Adipocyte (in vitro differentiated cells): Measurements from ENCODE around the gene GPA33.

Source experiments
- DNase-seq: peaks from one replicate; pipeline ENCODE4 v3.0.0-alpha.2; 2015; ENCODE audit warnings: low read depth
- H3K27me3 ChIP-seq: replicated peaks from 2 replicates; pipeline ENCODE4 v1.7.0; 2013; ENCODE audit warnings: mild to moderate bottlenecking, low read length, moderate library complexity; ENCODE audit not compliant: control insufficient read depth, insufficient read depth
- H3K36me3 ChIP-seq: 2 replicates; pipeline ENCODE4 v1.7.0; 2013; ENCODE audit warnings: low read length, mild to moderate bottlenecking, moderate library complexity; ENCODE audit not compliant: control insufficient read depth, insufficient read depth, severe bottlenecking
- H3K4me1 ChIP-seq: 2 replicates; pipeline ENCODE4 v1.7.0; 2013; ENCODE audit warnings: mild to moderate bottlenecking, low read length, moderate library complexity; ENCODE audit not compliant: control insufficient read depth, insufficient read depth
- H3K4me3 ChIP-seq: 2 replicates; pipeline ENCODE4 v1.7.0; 2013; ENCODE audit warnings: mild to moderate bottlenecking, low read length, moderate library complexity
- H3K9ac ChIP-seq: 2 replicates; pipeline ENCODE4 v1.7.0; 2013; ENCODE audit warnings: mild to moderate bottlenecking, low read length, moderate library complexity
- H3K9me3 ChIP-seq: 2 replicates; pipeline ENCODE4 v1.7.0; 2013; ENCODE audit warnings: mild to moderate bottlenecking, low read length, moderate library complexity; ENCODE audit not compliant: control insufficient read depth

Gene GPA33

DNA sequence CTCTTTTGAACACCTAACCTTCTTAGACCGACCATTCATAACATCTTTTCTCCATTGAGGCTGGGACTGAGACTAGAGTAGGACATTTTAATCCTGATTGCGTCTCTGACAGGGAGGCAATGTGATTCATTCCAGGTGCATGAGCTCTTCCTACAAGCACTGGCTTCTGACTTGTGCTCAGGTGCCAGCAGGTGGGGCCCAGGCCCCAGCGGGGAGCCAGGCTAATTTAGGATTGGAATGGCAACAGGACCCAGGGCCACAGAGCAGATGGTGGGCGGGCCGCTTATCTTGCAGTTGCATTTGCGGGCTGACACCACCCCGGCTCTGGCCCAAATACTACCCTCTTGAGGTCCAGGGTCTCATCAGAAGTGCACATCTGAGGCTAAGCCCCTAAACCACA lies 4.1 kb downstream of the GPA33 start:
- Histone ChIP-seq H3K9ac (no peak overlapping the region), H3K36me3 (no peaks in the 10 kb centered on the region), H3K4me3 (no peak overlapping the region), H3K9me3 (no peaks in the 10 kb centered on the region), H3K27me3 (peaks cover 55% of the 10 kb centered on the region), H3K4me1 (no peaks in the 10 kb centered on the region)
- DNase-seq, result no peak

DNA sequence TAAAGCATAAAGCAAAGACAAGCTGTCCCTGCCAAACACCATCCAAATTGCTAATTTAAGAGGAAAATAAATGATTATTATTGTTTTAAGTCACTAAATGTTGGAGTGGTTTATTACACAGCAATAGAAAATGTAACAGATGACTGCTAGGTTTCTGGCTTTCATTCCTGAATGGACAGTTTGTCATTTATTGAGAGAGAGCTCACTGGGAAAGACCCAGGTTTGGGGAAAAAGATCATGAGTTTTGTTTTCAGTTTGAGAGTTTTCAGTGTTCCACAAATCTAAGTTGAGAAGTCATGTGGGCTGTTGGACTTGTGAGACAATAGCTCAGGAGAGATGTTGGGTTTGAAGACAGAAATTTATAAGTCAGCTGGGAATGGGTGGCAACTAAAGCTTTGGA lies 5.4 kb downstream of the GPA33 start:
- no peak for DNase-seq
- Histone ChIP-seq H3K4me1 (no peaks in the 10 kb centered on the region), H3K4me3 (no peak overlapping the region), H3K27me3 (peaks cover 55% of the 10 kb centered on the region), H3K9me3 (no peaks in the 10 kb centered on the region), H3K9ac (no peak overlapping the region), H3K36me3 (no peaks in the 10 kb centered on the region)

DNA sequence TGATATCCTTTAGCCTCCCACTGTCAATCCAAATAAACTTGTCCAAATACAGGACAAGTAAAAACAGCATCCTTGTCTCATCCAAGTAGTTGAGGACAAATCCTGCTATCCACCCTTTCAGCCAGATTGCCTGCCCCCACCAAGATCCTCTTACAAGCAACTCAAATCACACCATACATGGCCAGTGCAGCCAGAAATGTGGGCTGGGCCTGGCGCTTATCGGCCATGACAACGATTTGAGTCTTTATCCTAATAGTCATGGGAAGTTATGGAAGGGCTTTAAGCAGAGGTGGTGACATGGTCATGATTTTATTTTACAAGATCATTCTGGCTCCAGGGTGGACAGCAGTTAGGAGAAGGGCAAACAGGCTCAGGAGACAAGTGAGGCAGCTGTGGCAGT lies 6.3 kb downstream of the GPA33 start:
- peaks cover 58% of the 10 kb centered on the region for H3K27me3 ChIP-seq
- H3K9ac ChIP-seq, result no peak overlapping the region
- no peaks in the 10 kb centered on the region for H3K36me3 ChIP-seq
- H3K4me3 ChIP-seq, result no peak overlapping the region
- DNase-seq, result no peak
- no peaks in the 10 kb centered on the region for H3K4me1 ChIP-seq
- H3K9me3 ChIP-seq, result no peaks in the 10 kb centered on the region

DNA sequence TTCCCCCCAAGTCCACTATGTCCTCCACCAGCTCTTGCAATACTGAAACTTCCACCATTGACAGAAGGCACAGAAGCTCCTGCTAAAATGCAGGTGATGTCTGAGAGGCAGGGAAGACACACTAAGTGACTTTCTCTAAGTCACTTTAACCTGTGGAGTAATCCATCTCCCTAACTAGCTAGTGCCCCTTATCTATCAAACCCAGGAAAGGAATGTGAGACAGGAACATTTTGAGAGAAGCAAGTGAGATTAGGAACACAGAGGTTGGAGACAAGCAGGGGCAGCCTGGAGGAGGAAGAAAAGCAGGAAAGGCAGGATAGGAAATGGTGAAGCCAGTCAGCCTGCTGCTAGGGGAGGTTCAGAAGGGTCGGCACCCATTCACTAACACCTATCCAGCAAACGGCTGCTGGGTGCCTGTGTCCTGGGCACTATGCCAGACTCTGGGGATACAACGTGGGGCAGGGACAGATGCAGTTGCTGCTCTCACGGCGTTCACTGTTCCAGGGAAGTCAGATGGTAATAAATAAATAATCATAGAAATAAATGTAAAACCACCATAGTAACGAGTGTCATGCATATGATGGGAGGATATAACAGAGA lies 7.0 kb downstream of the GPA33 start:
- peaks cover 51% of the 10 kb centered on the region for H3K27me3 ChIP-seq
- no peaks in the 10 kb centered on the region for H3K9me3 ChIP-seq
- H3K4me1 ChIP-seq, result no peaks in the 10 kb centered on the region
- no peaks in the 10 kb centered on the region for H3K36me3 ChIP-seq
- no peak for DNase-seq
- H3K9ac ChIP-seq, result no peak overlapping the region
- no peak overlapping the region for H3K4me3 ChIP-seq

DNA sequence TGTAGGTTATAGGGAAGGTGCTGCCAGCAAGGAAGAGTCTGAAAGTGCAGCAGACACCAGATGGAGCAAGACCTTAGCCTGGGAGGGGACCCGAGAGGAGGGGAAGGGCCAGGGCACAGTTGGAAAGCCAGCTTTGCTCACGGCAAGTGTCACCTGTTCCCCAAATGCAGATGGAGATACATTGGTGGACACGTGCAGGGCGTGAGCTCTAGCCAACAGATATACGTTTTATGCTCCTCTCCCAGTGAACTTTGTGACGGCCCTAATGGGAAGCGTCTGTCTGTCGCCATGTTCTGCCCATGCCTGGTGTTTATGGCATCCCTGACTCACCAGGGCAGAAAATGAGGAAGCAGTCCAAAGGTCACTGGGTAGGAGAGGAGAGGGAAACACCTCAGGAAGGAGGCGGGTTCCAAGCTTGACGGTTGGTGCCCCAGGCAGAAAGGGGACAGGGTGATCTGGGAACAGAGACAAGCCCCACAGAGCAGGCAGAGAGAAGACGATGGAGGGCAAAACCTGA lies 7.6 kb downstream of the GPA33 start:
- no peak overlapping the region for H3K4me3 ChIP-seq

DNA sequence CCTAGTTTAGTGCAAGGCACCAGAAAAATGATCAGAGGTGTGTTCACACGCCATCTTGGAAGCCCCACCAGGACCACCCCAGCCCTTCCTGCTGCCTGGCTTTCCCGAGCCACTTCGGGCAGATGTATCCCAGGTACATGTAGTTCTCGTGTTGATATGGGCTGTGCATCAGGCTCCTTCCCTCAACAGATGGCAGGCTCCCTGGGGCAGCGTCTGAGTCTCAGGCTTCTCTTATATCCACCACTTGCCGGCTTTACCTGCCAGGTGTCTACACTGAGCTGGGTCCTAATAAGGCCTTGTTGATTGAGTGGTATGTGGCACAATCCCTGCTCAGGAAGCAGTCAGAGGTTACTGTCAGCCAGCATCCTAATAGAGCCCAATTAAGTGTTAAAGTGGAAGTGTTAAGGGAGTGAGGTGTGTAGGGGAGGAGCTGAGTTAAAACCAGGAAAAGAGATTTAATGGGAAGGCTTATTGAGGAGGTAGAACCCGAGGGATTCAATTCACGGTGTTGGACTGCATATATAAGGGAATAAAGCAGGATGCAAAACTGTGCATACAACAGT lies 8.5 kb downstream of the GPA33 start:
- Histone ChIP-seq H3K4me1 (no peaks in the 10 kb centered on the region), H3K9ac (no peak overlapping the region), H3K36me3 (no peaks in the 10 kb centered on the region), H3K9me3 (no peaks in the 10 kb centered on the region), H3K27me3 (peaks cover 48% of the 10 kb centered on the region), H3K4me3 (no peak overlapping the region)
- no peak for DNase-seq

More for the DNA sequence above, 7.6 kb downstream of the GPA33 start:
- H3K9me3 ChIP-seq, result no peaks in the 10 kb centered on the region
- H3K4me1 ChIP-seq, result no peaks in the 10 kb centered on the region
- no peak overlapping the region for H3K9ac ChIP-seq
- DNase-seq, result no peak
- no peaks in the 10 kb centered on the region for H3K36me3 ChIP-seq
- peaks cover 51% of the 10 kb centered on the region for H3K27me3 ChIP-seq

DNA sequence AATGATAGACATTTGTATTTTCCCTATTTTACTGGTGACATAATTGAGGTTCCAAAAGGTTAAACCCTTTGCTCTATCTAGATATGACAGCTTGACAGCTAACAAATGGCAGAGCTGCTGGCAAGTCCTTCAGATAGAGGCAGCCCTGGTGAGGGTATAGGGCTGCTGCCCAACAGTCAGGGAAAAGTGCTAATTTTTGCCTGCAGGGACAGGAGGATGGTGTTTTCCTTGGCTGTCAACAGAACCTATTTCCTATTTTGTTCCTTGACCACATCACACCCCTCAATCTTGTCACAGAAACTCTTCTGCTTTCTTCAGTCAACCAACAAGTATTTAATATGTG lies 12.3 kb downstream of the GPA33 start:
- Histone ChIP-seq H3K9me3 (no peaks in the 10 kb centered on the region), H3K9ac (no peak overlapping the region), H3K27me3 (peaks cover 35% of the 10 kb centered on the region), H3K36me3 (no peaks in the 10 kb centered on the region), H3K4me1 (no peaks in the 10 kb centered on the region), H3K4me3 (no peak overlapping the region)
- DNase-seq, result no peak

DNA sequence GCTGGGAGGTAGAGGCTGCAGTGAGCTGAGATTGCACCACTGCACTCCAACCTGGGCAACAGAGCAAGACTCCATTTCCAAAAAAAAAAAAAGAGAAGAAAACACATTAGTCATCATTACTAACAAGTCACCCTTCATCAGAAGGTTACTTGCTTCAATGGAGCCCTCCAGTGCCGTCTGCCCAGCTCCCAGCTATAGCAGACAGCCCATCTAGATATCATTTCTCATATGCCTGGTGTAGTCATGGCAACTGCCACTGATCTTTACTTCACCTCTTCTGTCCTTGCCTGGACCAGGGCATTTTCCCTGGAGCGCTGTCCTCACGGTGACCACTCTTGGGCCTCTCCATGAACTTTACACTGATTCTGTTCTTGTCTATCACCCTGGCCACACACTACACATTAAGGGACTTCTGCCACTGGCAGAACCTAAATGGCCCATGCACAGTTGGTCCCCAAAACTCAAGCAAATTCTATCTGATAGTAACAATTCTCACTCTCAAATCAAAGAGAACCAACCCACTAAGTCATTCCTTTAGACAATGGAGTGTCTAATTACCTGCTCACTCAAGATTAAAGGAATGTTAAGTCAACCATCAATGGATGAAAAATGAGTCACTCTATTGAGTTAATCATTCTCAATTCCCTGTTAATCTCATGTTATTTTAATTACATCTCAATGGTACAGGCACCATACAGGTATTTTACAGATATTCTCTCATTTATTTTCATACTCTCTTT lies 12.9 kb downstream of the GPA33 start:
- Histone ChIP-seq H3K27me3 (peaks cover 30% of the 10 kb centered on the region), H3K4me3 (no peak overlapping the region), H3K36me3 (no peaks in the 10 kb centered on the region), H3K9ac (no peak overlapping the region), H3K9me3 (no peaks in the 10 kb centered on the region), H3K4me1 (no peaks in the 10 kb centered on the region)
- DNase-seq, result no peak

DNA sequence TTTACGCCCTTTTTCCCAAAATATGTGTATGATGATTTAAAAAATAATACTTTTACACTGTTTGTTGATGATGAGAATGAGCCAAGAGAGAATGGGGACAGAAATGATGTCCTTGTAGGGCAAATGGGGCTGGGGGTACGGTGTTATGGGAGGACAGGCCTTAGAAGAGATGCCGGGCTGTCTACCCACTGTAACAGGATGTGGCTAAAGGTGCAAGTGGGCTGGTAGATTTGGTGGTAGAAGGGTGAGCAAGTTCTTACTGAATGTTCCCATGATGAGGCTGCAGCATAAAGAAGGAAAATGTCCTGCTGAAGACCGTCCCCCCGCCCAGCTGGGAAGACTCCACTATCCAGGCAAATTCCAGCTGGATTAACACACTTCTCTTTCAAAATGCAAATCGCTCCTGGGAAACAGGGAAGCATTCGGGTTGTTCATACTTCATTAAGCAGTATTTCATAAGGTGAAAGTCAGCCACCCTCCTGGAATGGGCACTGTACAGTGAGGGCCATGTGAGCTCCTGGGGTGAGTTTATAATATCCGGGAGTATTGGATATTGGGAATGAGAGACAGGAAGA lies 14.0 kb downstream of the GPA33 start:
- Histone ChIP-seq H3K4me3 (no peak overlapping the region), H3K4me1 (no peaks in the 10 kb centered on the region), H3K9me3 (no peaks in the 10 kb centered on the region), H3K36me3 (no peaks in the 10 kb centered on the region), H3K9ac (no peak overlapping the region), H3K27me3 (peaks cover 23% of the 10 kb centered on the region)
- no peak for DNase-seq

DNA sequence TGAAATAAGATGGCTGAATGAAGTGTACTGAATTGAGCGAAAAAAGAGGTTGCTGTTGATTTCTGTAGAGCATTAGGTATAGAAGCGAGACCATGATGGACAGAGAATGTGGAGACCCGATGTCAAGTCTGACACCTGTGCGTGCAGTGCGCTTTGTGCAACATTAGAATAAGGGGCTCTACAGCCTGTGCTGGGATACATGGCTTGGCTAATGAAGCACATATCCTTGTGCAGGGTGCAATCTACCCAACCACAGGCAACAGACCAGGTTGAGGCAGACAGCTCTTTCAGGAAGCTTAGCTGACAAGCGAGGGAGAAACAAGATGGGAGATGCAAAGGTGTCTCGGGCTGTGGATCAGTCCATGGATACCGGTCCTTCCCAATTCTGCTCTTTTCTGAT lies 18.9 kb downstream of the GPA33 start:
- peaks cover 28% of the 10 kb centered on the region for H3K27me3 ChIP-seq
- no peak for DNase-seq
- H3K4me1 ChIP-seq, result no peaks in the 10 kb centered on the region
- no peaks in the 10 kb centered on the region for H3K36me3 ChIP-seq
- H3K9me3 ChIP-seq, result no peaks in the 10 kb centered on the region
- no peak overlapping the region for H3K4me3 ChIP-seq
- H3K9ac ChIP-seq, result no peak overlapping the region

DNA sequence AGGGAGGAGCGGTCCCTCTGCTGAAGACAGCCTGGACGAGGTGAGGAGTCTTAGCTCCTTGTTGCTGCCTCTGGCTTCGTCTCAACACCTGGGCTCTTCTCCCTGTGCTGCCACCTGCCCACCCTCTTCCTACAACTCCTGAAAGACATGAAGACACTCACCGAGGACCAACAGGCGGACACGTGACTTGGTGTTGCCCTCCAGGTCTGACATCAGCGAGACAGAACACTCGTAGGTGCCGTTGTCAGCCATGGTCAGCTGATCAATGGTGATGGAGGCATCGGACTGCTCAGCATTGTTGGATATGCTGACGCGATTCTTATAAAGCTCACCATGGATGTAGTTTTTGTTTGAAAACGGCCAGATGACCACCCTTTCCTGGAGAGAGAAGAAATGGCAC lies 21.4 kb downstream of the GPA33 start:
- Histone ChIP-seq H3K27me3 (peaks cover 20% of the 10 kb centered on the region), H3K9me3 (no peaks in the 10 kb centered on the region), H3K4me3 (no peak overlapping the region), H3K36me3 (no peaks in the 10 kb centered on the region), H3K4me1 (no peaks in the 10 kb centered on the region), H3K9ac (no peak overlapping the region)
- no peak for DNase-seq
